IMR-90 (cell line): ENCODE measurements around the gene TTC7B. TPM values are rescaled to one million over a fixed set of nuclear protein-coding genes. Genes with fewer than 3 reads are reported as not detected.

Experiments
- ATAC-seq: fragments of 200-7000 bp; cut with Tn5 transposase; 2 replicates; pipeline ENCODE4 v1.9.1; 2020; ENCODE audit warnings: low read depth, mild to moderate bottlenecking, moderate library complexity
- BruUV-seq: library from RNA; stranded (reverse); fragments of 400-500 nt; replicated peaks from 2 replicates; lab custom pipeline; 2021; lab: Mats Ljungman, UMichigan
- CTCF ChIA-PET: fragments of 300-600 bp; formaldehyde crosslinking; extraction: SDS; loops from one replicate; lab custom pipeline; 2021; ENCODE audit warnings: antibody characterized with exemption; lab: Yijun Ruan, JAX
- POLR2A ChIA-PET: fragments of 300-600 bp; sonication (Branson Sonifier 250); formaldehyde crosslinking; loops from one replicate; lab custom pipeline; 2022; ENCODE audit warnings: antibody characterized with exemption; ENCODE audit not compliant: unreplicated experiment; lab: Charles Lee
- DNase-seq: peaks from one replicate; pipeline ENCODE4 v3.0.0; 2013
- H2AFZ ChIP-seq: replicated peaks from 2 replicates; pipeline ENCODE3; 2013; ENCODE audit warnings: low read length, mild to moderate bottlenecking; ENCODE audit not compliant: poor library complexity
- H2AK5ac ChIP-seq: 2 replicates; pipeline ENCODE4 v1.6.1; 2013; ENCODE audit warnings: low read depth, low read length, inconsistent platforms
- H2AK9ac ChIP-seq: replicated peaks from 2 replicates; pipeline ENCODE3; 2013; ENCODE audit warnings: mild to moderate bottlenecking, low read depth, low read length, moderate library complexity; ENCODE audit not compliant: poor library complexity
- H2BK120ac ChIP-seq: 2 replicates; pipeline ENCODE4 v1.6.1; 2013; ENCODE audit warnings: low read depth, low read length, inconsistent platforms
- H2BK15ac ChIP-seq: 3 replicates; pipeline ENCODE4 v1.6.1; 2013; ENCODE audit warnings: low read depth, low read length, inconsistent platforms
- H2BK20ac ChIP-seq: 2 replicates; pipeline ENCODE4 v1.6.1; 2013; ENCODE audit warnings: low read depth, mild to moderate bottlenecking, inconsistent platforms, low read length, moderate library complexity
- H2BK5ac ChIP-seq: 2 replicates; pipeline ENCODE4 v1.6.1; 2013; ENCODE audit warnings: mild to moderate bottlenecking, low read depth, low read length, inconsistent platforms; ENCODE audit not compliant: poor library complexity, severe bottlenecking
- H3K14ac ChIP-seq: replicated peaks from 2 replicates; pipeline ENCODE4 v1.6.1; 2013; ENCODE audit warnings: low read depth, low read length, inconsistent platforms
- H3K18ac ChIP-seq: 2 replicates; pipeline ENCODE4 v1.6.1; 2013; ENCODE audit warnings: low read depth, low read length, control low read depth
- H3K23ac ChIP-seq: 2 replicates; pipeline ENCODE4 v1.6.1; 2013; ENCODE audit warnings: low read depth, low read length, inconsistent platforms
- H3K27ac ChIP-seq: 2 replicates; pipeline ENCODE4 v1.5.1; 2013; ENCODE audit warnings: mild to moderate bottlenecking, control low read depth, low read length; ENCODE audit not compliant: insufficient read depth
- H3K27me3 ChIP-seq: 2 replicates; pipeline ENCODE4 v1.6.1; 2013; ENCODE audit warnings: low read length; ENCODE audit not compliant: control insufficient read depth, insufficient read depth
- H3K36me3 ChIP-seq: 2 replicates; pipeline ENCODE4 v1.6.1; 2013; ENCODE audit warnings: low read length, mixed read lengths; ENCODE audit not compliant: control insufficient read depth, insufficient read depth
- H3K4ac ChIP-seq: 2 replicates; pipeline ENCODE4 v1.6.1; 2013; ENCODE audit warnings: low read depth, low read length, inconsistent platforms
- H3K4me1 ChIP-seq: 2 replicates; pipeline ENCODE4 v1.6.1; 2013; ENCODE audit warnings: low read length, mixed read lengths; ENCODE audit not compliant: control insufficient read depth, insufficient read depth
- H3K4me2 ChIP-seq: 2 replicates; pipeline ENCODE4 v1.6.1; 2013; ENCODE audit warnings: low read depth, mild to moderate bottlenecking, control low read depth, low read length, moderate library complexity
- H3K4me3 ChIP-seq: 2 replicates; pipeline ENCODE4 v1.5.1; 2013; ENCODE audit warnings: low read depth, mild to moderate bottlenecking, control low read depth, low read length, moderate library complexity; ENCODE audit not compliant: insufficient read depth
- H3K56ac ChIP-seq: 2 replicates; pipeline ENCODE4 v1.6.1; 2013; ENCODE audit warnings: low read length, inconsistent platforms; ENCODE audit not compliant: insufficient read depth; ENCODE audit errors: extremely low read depth
- H3K79me1 ChIP-seq, 2 experiments: 2 replicates each; pipeline ENCODE4 v1.6.1; 2013; ENCODE audit warnings: low read length in 2 of 2, inconsistent platforms in 1 of 2, low read depth in 1 of 2
- H3K9ac ChIP-seq: 2 replicates; pipeline ENCODE4 v1.6.1; 2013; ENCODE audit warnings: low read depth, low read length, control low read depth
- H3K9me1 ChIP-seq: 2 replicates; pipeline ENCODE4 v1.6.1; 2013; ENCODE audit warnings: low read length, inconsistent platforms; ENCODE audit not compliant: insufficient read depth
- H3K9me3 ChIP-seq: 2 replicates; pipeline ENCODE4 v1.6.1; 2013; ENCODE audit warnings: low read length; ENCODE audit not compliant: control insufficient read depth, insufficient read depth
- H4K20me1 ChIP-seq: 2 replicates; pipeline ENCODE4 v1.6.1; 2013; ENCODE audit warnings: low read length, inconsistent platforms; ENCODE audit not compliant: insufficient read depth
- H4K5ac ChIP-seq: 2 replicates; pipeline ENCODE4 v1.6.1; 2013; ENCODE audit warnings: mild to moderate bottlenecking, low read depth, low read length, control low read depth
- H4K8ac ChIP-seq, 2 experiments: 2 replicates each; pipeline ENCODE4 v1.6.1; 2013; ENCODE audit warnings: low read depth in 2 of 2, low read length in 2 of 2, control low read depth in 1 of 2, inconsistent platforms in 1 of 2
- H4K91ac ChIP-seq: 2 replicates; pipeline ENCODE4 v1.6.1; 2013; ENCODE audit warnings: low read depth, low read length, inconsistent platforms; ENCODE audit not compliant: insufficient read depth
- BHLHE40 ChIP-seq: fragments of 150-350 bp; IDR thresholded peaks from 2 replicates; pipeline ENCODE4 v1.6.1; 2016; ENCODE audit warnings: mild to moderate bottlenecking, low read depth, low read length
- CHD1 ChIP-seq: IDR thresholded peaks from 2 replicates; pipeline ENCODE4 v1.6.1; 2012; ENCODE audit warnings: low read depth, low read length, improper control_type of control experiment
- CTCF ChIP-seq: conservative IDR thresholded peaks from 2 replicates; pipeline ENCODE4 v1.5.1; 2012; ENCODE audit warnings: mild to moderate bottlenecking, low read depth, low read length, improper control_type of control experiment
- ELK1 ChIP-seq: fragments of 150-350 bp; IDR thresholded peaks from 2 replicates; pipeline ENCODE4 v1.6.1; 2016; ENCODE audit warnings: low read depth, mild to moderate bottlenecking, low read length, moderate library complexity, borderline replicate concordance
- FOS ChIP-seq: fragments of 150-350 bp; IDR thresholded peaks from 2 replicates; pipeline ENCODE4 v1.6.1; 2016; ENCODE audit warnings: low read depth, low read length
- MAFK ChIP-seq: IDR thresholded peaks from 2 replicates; pipeline ENCODE4 v1.6.1; 2012; ENCODE audit warnings: low read depth, low read length, improper control_type of control experiment
- MAZ ChIP-seq: IDR thresholded peaks from 2 replicates; pipeline ENCODE4 v1.6.1; 2012; ENCODE audit warnings: low read depth, mild to moderate bottlenecking, low read length, improper control_type of control experiment, moderate library complexity, borderline replicate concordance
- MXI1 ChIP-seq: IDR thresholded peaks from 2 replicates; pipeline ENCODE4 v1.6.1; 2012; ENCODE audit warnings: low read depth, mild to moderate bottlenecking, low read length, moderate library complexity, borderline replicate concordance
- NFE2L2 ChIP-seq: fragments of 150-350 bp; IDR thresholded peaks from 2 replicates; pipeline ENCODE4 v1.6.1; 2016; ENCODE audit warnings: low read depth, mild to moderate bottlenecking, low read length
- RAD21 ChIP-seq: IDR thresholded peaks from 2 replicates; pipeline ENCODE4 v1.6.1; 2012; ENCODE audit warnings: low read length, improper control_type of control experiment
- RCOR1 ChIP-seq: IDR thresholded peaks from 2 replicates; pipeline ENCODE4 v1.6.1; 2012; ENCODE audit warnings: mild to moderate bottlenecking, low read length, improper control_type of control experiment; ENCODE audit not compliant: insufficient replicate concordance
- RFX5 ChIP-seq: IDR thresholded peaks from 2 replicates; pipeline ENCODE4 v1.8.0; 2012; ENCODE audit warnings: low read depth, mild to moderate bottlenecking, low read length, moderate library complexity
- SMC3 ChIP-seq: fragments of 150-350 bp; IDR thresholded peaks from 2 replicates; pipeline ENCODE4 v1.6.1; 2016; ENCODE audit warnings: low read depth, mild to moderate bottlenecking, antibody characterized with exemption, low read length, moderate library complexity
- USF2 ChIP-seq: fragments of 150-350 bp; IDR thresholded peaks from 2 replicates; pipeline ENCODE4 v1.6.1; 2017; ENCODE audit warnings: mild to moderate bottlenecking, antibody characterized with exemption, low read length, low read depth
- WGBS, 2 experiments: methylation state at CpG; one replicate each; pipeline versions ENCODE4 v1.1.5 to v1.1.7; 2013; ENCODE audit warnings: missing lambda C conversion rate in 2 of 2; ENCODE audit not compliant: insufficient read length in 1 of 2; ENCODE audit errors: extremely low coverage in 2 of 2; 5-methylcytosine and 5-hydroxymethylcytosine counted together
- dilution Hi-C: fragments of 300-500 bp; cut with HindIII; formaldehyde crosslinking; loops from one replicate; pipeline ENCODE4 v1.14.3; 2018; ENCODE audit warnings: low sequenced_read_pairs; ENCODE audit not compliant: unreplicated experiment
- in situ Hi-C: fragments of 300-500 bp; cut with MboI; formaldehyde crosslinking; loops from 3 replicates; pipeline ENCODE4 v1.14.3; 2019; ENCODE audit warnings: low sequenced_read_pairs, inconsistent platforms, mixed read lengths
- intact Hi-C: fragments of 100-400 bp; cut with micrococcal nuclease; formaldehyde crosslinking; loops from 2 replicates; pipeline ENCODE4 v1.10.0; 2022
- polyA plus RNA-seq, 3 experiments: library from polyadenylated mRNA; depleted of rRNA; stranded (reverse); fragments of >200 nt; gene quantifications; 2 replicates each; pipeline ENCODE4 v1.2.3, GENCODE V29; 2012; ENCODE audit warnings: low replicate concordance in 1 of 3
- total RNA-seq: library from RNA; depleted of rRNA; stranded (reverse); fragments of >200 nt; gene quantifications from 2 replicates; pipeline ENCODE4 v1.2.3, GENCODE V29; 2012

The TTC7B gene
- total and polyA plus RNA-seq, 2 of the 4 experiments (the other 2 are of a cell fraction), result 18.1 to 35.3 TPM

- in situ Hi-C loops, result no loop called here
- no peaks in the 10 kb centered on the region for H3K27me3 ChIP-seq
- H4K5ac ChIP-seq, result no peak overlapping the region; the same call in 1 of the 2 replicates
- BruUV-seq, result no TSS peak
- DNase-seq (no peak), ATAC-seq (no peak)
- no peak overlapping the region for H2BK120ac ChIP-seq
- no peak overlapping the region for H4K91ac ChIP-seq
- no peaks in the 10 kb centered on the region for H3K36me3 ChIP-seq
- H3K18ac ChIP-seq, result no peak overlapping the region
- no peaks in the 10 kb centered on the region for H4K20me1 ChIP-seq
- POLR2A ChIA-PET, result no interaction called here
- TF ChIP-seq CHD1, result no peak
- TF ChIP-seq MAZ, result no peak
- TF ChIP-seq RFX5, result no peak
- TF ChIP-seq MXI1, result no peak
- no peak for TF ChIP-seq FOS
- no peak for TF ChIP-seq CTCF
- TF ChIP-seq ELK1, result no peak
- TF ChIP-seq NFE2L2, result no peak
- no peak for TF ChIP-seq USF2
- no peak for TF ChIP-seq BHLHE40
- no peak for TF ChIP-seq MAFK
- TF ChIP-seq RCOR1, result no peak
- no peak for TF ChIP-seq RAD21
- no peak for TF ChIP-seq SMC3
- no peak overlapping the region for H2AFZ ChIP-seq
- no peak overlapping the region; the same call in 2 of the 3 replicates for H2BK15ac ChIP-seq
- H3K9ac ChIP-seq, result no peak overlapping the region
- H2AK5ac ChIP-seq, result peak overlapping the region; percentile 24; the same call in 1 of the 2 replicates
- intact Hi-C loops, result no loop called here
- H3K23ac ChIP-seq, result no peak overlapping the region
- H3K9me3 ChIP-seq, result no peaks in the 10 kb centered on the region
- no CpG with 5 or more reads among the region's 3 CpGs for WGBS, 2 experiments
- H4K8ac ChIP-seq, result no peak overlapping the region; a peak in 1 of 4 replicates
- CTCF ChIA-PET, result no interaction called here
- H2BK20ac ChIP-seq, result no peak overlapping the region
- no peak overlapping the region for H2BK5ac ChIP-seq
- no peak overlapping the region for H3K4me3 ChIP-seq
- peak overlapping the region; percentile 83; the same call in 1 of the 2 replicates for H3K4ac ChIP-seq
- H3K9me1 ChIP-seq, result 0 out of 2 replicates have a peak, but pooled peaks cover 4% of the 10 kb centered on the region
- H2AK9ac ChIP-seq, result no peak overlapping the region
- no peak overlapping the region for H3K56ac ChIP-seq
- H3K4me2 ChIP-seq, result no peak overlapping the region
- H3K27ac ChIP-seq, result no peak overlapping the region
- H3K4me1 ChIP-seq, result peaks cover 7% of the 10 kb centered on the region; the same call in 1 of the 2 replicates
- no peaks in the 10 kb centered on the region for H3K79me1 ChIP-seq
- 0 out of 2 replicates have a peak overlapping the region, but pooled peaks have one; percentile 36 for H3K14ac ChIP-seq
- dilution Hi-C loops, result no loop called here
Measured at GRCh38 chr14:90839889-90840266, 23.6 kb upstream of the TTC7B start.
